GM18858 (cell line): ENCODE measurements around the gene MAPK8IP2.
A peak's percentile ranks its signal among the peaks of the same experiment; 100 is the strongest.

Experiments
- ATAC-seq: cut with Tn5 transposase; IDR thresholded peaks from one replicate; pipeline ENCODE4 v1.9.1; 2021; ENCODE audit not compliant: unreplicated experiment

The MAPK8IP2 gene

DNA sequence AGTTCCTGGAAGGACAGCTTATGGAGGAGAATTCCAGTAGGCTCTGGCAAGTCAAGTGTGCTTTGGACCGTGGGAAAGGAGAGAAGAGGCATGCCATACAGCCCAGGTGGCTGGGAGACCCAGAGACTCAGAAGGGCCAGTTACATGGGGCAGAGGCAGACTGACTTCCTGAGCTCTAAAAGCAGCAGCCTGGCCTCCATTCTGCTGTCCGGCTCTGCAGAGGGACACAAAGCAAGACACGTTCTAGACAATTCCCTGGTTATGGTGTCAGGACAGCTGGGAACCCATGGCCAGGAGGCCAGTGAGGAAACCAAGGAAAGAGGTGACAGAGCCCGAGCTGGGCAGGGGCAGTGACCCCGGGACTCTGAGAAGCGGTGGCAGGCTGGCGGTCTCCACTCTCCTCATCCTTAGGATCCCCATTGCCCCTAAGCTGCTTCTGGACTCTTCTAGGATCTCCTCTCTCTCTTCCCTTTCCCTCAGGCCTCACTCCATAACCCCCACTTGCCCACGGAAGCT is 25.1 kb upstream of the MAPK8IP2 start:
- ATAC-seq, result no peak

DNA sequence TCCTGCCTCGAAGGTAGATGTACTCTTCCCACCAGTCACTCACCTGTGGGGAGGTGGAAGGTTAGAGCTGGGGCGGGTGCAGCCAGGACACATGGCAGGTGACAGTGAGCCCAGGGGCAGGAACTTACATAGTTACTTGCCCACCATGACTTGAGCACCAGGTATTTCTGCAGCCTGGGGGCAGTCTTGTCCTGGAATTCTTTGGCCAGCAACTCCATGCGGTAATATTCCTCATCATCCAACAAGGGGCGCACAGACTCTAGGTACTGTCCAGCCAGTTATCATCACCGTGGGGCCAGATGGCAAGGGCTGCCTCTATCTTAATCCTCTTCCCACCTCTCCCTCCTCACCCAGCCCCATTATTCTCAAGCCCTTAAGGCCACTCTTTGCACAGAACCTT is 24.5 kb upstream of the MAPK8IP2 start:
- no peak for ATAC-seq

DNA sequence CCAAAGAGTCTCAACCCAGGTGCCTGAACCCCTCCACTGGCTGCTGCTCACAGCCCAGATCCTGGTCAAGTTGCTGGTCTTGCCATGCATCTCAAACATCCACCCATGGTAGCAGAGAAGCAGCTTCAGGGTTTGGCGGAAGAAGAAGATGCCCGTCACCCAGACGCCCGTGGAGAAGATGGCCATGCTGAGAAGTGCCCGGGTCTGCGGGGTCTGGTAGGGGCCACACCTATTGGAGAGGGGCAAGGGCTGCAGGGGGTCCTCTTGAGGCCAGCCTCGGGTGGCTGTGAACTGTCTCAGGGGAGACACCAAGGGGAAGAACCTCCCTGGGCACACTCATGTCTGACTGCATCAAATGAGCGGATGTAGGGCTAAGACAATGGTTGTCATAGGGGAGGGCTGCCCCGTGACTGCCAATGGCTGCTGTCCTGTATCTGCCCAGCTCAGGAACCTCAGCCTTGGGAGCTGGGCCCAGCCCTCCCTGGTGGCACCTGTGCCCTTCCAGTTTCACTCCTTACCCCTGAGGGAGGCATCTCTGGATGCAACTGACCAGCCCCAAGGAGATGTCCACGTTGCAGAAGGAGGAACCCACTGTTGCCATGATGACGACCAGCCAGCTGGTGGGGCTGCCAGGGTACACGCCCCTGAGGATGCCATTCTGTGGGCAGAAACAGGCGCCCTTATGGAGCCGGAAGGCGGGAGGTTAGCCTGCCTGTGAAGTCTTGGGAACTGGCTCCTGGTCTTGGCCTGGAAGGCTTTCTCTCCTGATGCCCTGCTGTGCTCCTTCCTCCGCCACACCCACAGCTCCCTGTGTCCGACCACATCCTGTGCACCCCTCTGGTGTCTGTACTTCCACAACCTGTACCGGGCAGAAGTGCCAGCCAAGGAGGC is 23.5 kb upstream of the MAPK8IP2 start:
- no peak for ATAC-seq

DNA sequence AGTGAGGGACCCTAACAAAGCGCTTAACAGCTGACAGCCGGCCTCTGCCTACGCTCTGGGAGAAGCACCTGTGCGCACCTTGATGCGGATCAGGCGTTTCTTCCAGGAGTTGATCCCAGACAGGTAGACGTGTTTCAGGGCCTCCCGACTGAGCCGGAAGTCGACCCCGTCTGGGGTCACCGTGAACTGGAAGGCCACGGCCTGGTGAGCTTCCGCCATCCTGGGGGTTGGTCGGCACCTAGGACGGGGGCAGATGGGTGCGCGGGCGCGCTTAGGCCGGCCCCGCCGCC is 23.0 kb upstream of the MAPK8IP2 start:
- no peak for ATAC-seq

DNA sequence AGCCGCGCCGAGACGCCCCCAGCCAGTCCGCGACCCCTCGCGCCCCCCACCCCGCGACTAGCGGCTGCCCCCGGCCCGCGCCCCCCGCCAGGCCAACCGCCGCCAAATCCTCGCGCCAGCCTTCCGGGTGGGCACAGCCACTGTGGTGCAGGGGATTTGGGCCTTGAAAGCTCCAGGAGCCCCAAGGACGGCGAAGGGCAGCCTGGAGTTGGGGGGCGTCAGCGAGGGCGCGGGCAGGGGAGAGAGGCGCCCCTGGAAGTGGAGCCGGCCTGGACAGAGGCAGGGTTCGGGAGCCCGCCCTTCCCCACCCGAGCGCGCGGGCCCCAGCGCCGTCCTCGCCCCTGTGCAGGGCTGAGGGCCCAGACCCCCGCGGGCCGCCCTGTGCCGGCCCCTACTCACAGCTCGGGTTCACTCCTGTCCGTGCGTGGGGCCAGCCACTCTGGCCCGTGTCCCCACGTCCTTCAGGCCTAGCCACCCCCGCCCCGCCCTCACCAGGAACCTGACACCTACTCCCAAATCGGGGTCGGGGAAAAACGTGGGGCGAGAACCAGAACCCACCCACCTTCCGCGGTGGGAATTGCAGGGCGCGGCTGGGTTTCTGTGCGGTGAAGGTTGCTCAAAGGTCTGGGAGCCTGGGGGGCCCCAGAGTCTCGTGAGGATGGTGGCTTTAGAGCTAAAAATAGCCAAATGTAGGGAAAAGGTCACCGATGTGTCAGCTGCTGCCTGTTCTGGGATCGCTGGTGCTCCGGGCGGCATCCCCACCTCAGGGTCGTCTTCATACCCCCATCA is 22.4 kb upstream of the MAPK8IP2 start, which contains the start of gene CPT1B:
Gene CPT1B, minus strand, starts transcription at position 441 of the 789 bp plus-strand sequence. CDS start 512 bp downstream, outside the sequence.
- no peak for ATAC-seq

DNA sequence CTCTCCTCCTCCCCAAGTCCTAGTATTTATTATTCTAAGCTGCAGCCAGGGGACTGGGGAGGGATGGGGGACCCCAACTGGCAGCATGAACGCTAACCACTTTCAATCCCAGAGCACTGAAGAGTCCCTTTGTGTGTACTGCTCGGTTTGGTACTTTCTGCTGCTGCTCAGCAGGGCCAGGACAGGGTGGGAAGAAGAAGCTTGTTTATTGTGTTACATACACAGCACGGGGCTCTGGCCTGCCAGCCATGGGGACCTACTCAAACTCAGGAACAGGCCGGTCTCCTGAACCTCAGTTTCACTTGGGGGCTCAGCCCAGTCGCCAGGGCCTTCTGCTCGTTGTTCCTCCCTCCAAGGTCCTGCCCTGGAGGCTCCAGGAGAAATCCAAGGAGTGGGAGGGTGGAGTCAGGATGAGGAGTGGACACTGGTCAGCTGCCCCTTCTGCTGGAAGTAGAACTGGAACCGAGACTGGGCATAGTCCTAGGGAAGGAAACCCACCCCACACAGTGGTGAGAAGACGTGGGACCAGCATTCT is 21.8 kb upstream of the MAPK8IP2 start:
- ATAC-seq, result no peak

DNA sequence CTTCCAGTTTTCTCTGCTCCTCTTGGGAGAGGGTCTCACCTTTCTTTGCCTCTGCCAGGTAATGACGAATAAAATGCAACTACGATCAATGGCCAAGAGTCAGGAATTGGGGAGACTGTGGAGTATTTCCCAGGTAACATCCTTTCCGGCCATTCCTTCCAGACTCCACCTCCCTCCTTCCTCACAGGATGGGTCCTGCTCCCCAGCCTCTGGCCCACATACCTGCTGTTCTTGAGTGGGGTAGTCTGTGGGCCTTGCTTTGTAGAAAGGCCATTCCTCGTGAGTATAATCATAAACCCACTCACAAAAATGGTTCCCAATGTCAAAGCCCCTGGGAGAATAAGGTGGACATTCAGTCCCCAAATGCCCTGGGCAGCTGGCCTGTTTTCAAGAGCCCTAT is 20.8 kb upstream of the MAPK8IP2 start:
- ATAC-seq, result no peak

DNA sequence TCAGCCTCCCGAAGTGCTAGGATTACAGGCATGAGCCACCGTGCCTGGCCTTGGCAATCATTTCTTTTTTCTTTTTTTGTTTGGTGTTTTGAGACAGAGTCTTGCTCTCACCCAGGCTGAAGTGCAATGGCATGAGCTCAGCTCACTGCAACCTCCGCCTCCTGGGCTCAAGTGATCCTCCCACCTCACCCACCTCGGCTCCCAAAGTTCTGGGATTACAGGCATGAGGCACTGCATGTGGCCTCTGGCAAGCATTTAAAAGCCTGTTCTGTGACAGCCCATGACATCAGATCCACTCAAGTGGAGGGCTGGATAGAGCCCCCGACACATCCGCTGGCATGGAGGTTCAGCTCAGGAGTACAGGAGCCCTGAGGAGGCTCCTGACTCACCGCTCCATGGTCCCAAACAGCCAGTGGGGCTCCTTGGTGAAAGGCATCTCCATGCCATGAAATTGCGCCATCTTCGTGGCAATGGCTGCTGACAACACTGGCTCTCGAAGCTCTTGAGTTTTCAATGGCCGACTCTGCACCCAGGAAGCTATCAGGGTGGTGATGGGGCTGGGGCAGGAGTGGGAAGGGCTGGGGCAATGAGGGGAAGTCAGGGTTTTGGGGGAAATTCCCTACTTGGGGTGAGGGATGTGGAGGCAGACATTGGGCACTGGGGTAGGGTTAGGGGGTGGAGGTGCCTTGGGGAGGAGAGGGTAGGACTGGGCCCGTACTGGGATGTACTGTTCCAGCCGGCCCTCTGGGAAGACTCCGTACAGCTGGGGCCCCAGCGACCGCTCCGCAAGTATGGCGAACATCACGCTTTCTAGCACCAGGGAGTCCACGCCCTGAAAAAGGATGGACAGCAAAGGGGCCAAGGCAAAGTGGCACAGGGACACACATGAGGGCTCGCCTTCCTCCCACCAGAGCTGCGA is 19.3 kb upstream of the MAPK8IP2 start:
- ATAC-seq, result no peak

DNA sequence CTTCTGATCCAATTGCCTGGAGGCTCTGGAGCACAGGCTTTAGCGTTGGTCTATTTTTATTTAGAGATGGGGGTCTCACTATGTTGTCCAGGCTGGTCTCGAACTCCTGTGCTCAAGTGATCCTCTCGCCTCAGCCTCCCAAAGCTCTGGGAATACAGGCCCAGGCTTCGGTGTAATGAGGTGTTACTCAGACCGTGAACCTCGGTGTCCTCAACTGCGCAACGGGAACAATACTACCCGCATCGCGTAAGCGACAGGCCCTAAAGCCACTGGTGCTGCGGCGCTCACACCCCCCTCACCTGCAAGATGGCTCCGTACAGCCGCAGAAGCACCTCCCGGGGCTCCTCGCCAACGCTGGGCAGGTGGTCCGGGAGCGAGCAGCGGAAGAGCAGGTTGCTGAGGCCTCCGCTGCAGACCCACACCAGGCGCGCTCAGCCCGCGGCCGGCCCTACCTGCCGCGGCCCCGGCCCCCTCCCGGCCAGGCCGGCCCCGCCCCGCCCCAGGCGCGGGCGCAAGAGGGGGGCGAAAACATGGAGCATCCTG is 18.6 kb upstream of the MAPK8IP2 start:
- no peak for ATAC-seq

DNA sequence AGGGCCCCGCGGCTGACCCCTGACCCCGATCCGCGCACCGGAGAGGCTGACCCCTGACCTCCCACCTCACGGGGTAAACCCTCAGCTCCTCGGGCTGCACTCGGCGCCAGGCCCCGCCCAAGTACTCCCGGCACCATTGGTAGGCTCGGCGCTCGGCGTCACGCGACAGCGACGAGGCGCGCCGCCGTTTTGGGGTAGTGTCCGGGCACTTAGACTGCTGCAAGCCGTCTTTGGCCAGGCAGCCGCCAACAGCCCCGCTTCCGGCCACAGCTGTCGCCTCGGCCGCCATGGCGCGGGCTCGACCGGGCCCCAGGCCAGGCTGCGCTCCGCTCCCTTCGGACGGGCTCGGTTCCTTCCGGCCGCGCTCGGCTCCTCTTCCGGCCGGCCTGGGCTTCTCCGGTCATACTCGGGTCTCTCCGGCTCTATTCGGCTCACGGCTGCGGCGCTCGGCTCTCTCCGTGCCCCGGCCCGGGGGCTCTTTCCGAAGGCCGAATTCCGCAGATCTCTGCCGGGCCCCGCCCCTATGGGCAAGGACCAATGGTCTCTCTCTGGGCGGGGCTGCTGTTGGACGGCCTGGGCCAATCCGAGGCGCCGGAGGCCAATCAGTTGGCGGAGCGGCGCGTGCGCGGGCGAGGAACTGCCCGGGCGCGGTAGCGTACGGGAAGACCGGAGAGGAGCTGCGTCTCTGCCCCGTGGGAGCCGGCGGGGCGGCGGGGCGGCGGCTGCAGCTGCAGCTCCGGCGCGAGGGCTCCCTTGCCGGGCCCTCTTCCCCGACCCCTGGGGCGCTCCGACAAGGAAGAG is 17.9 kb upstream of the MAPK8IP2 start, which contains the start of gene CHKB:
Gene CHKB, minus strand, starts transcription at position 357 of the 801 bp plus-strand sequence. Its CDS starts 68 bp downstream, at position 289.
- peak; percentile 84 for ATAC-seq

DNA sequence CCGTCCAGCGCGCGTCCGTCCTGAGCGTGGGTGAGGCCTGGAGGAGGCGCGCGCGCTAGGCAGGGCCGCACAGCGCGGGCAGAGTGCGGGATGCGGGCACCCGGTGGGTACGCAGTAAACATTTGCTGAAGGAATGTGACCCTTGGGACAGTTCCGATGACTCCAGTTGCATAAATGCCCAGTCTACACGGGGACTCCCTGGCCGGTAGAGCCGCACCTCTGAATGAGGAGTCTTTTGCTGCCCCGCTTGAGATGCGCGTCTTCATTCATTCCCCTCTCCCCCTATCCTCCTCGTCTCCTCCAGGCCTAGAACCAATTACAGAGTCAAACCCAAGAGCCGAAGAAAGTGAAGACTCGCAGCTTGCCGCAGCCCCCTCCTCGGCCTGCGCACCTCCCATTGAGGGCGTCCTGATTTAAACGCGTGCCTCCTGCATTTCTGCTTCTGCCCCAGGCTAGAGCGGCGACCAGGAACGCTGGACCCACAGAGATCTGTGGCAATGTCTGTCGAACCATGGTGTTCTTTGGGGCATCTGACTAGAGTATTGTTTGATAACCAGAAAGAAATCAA is 17.2 kb upstream of the MAPK8IP2 start:
- ATAC-seq, result peak; percentile 17

DNA sequence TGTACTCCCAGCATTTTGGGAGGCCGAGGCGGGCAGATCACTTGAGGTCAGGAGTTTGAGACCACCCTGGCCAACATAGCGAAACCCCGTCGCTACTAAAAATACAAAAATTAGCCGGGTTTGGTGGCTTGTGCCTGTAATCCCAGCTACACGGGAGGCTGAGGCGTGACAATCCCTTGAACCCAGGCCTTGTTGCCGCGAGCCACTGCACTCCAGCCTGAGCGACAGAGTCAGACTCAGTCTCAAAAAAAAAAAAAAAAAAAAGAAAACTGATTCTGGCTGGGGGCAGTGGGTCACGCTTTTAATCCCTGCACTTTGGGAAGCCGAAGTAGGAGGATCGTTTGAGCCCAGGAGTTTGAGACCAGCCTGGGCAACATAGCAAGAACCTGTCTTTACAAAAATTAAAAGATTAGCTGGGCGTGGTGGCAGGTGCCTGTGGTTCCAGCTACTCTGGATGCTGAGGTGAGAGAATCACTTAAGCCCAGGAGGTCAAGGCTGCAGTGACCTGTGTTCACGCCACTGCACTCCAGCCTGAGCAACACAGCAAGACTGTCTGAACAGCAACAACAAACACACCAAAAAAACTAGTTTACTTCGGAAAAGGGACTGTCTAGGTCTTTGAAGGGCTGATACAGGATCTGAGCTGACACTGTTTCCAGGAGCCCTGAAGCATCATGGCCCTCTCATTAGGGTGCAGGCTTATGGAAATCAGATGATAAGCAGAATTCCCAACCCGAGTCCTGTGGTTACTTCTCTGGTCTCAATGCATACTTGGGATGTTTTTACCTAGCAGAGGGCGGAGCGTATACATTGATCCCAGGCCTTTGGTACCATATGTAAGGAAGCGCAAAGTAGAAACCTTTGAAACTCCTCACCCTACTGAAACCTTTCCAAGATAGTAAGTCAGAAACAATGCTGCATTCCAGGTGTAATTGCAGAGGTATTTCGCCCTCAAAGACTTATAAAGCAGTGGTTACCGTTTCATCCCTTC is 16.2 kb upstream of the MAPK8IP2 start:
- ATAC-seq, result no peak

DNA sequence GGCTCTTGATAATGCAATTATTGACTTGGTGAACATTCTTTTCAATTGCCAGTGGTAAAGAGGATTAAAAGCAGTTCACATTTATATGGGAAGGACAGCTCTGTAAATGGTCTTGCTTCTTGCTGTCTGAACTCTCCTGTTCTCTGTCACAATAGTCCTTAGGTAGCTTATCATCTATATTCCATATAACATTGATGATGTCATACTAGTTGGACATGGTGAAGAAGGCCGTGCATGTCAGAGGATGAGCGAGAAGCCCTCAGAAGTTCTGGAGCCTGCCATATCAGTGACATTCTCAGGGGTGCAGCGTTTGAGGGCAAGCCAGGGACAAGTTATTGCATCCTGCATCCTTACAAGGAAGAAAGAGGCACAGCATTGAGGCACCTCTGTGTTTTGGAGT is 15.4 kb upstream of the MAPK8IP2 start:
- ATAC-seq, result no peak

DNA sequence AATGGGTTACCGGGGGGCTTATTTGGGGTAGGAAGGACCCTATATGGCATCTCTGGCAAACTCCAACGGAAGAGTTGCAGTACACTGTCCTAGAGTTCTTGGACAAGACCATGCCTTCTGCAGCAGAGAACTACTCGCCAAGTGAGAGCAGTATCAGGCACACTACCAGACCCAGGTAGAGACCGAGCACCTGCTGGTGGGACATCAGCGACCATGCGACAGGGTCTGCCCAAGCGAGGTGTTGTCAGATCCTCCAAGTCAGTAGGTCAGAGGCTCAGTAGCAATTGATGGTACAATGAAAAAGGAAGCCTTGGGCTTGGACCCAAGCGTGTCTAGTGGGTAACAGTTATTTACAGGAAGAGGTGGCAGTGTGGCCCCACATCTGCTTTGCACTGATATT is 14.8 kb upstream of the MAPK8IP2 start:
- ATAC-seq, result no peak

DNA sequence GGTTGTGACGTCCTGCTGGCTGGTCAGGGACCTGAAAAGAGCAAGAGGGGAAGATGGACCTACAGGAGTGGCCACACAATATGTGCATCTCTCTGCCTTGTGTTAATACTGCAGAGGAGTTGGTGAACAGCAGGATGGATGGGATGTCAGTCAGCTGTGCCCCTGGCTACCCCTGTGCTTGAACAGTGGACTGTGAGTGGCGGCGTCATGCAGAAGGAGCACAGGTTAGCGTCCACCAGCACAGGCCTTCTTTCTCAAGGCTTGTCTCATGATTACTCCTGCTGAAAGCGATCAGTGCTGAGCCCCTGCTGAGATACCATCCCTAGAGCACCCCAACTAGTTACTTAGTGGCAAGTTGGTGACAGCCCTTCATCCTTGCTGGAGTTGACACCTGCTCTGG is 14.2 kb upstream of the MAPK8IP2 start:
- ATAC-seq, result no peak

DNA sequence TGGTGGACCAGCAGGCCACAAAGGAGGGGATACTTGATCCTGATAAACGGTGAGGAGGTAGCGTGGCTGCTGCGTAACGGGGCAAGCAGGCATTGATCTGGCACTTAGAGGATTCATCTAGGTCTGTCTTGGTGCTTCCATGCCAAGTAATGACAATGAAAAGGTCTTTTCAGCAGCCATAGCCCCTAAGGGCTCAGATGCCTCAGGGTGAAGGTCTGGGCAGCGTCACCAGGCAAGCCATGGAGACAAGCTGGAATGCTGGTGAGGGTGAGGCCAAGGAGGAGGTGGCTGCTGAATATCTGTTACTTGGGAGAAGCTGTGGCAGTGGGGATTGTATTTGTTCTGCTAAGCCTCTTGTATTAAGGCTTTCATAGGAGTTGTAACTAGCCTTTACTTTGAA is 13.2 kb upstream of the MAPK8IP2 start:
- no peak for ATAC-seq

DNA sequence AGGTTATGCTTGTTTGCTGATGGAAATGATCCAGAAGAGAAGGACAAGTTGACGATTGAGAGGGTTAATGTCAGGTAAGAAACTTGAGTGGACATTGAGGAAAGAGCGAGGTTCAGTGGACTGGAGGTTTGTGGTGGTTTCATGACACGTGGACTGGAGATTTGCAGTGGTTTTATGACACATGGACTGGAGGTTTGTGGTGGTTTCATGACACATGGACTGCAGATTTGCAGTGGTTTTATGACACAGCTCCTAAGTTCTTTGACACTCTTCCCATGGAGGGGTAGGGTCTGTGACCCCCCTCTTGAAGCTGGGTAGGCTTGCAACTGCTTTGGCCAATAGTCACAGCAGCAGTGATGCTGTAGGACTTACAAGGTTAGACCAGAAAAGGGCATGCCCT is 5.4 kb upstream of the MAPK8IP2 start:
- no peak for ATAC-seq

DNA sequence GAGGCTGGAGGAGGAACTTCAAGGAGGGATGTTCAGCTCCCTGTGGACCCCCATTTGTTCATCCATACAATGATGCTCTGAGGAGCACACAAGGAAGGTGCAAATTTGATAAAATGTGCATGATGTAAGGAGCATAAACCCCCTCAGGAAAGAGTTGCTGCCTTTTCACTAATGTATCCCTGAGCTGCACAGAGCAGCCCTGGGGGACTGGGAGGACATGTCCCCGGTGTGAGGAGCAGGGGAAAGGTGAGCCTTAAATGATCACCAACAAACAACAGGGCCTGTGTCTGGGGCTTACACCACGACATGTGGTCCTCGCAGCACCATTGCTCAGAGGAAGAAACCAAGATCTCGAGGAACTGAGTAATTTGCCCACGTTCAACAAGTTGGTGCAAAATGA is 3.5 kb upstream of the MAPK8IP2 start:
- ATAC-seq, result no peak
